H1 (cell line): Measurements from ENCODE around the gene ARHGEF11. TPM values are rescaled to one million over a fixed set of nuclear protein-coding genes. Genes with fewer than 3 reads are reported as not detected.

Experiments used
- CTCF ChIA-PET: fragments of 300-600 bp; sonication (Branson Sonifier 250); formaldehyde crosslinking; loops from one replicate; lab custom pipeline; 2021; ENCODE audit not compliant: partially characterized antibody; lab: Charles Lee
- POLR2A ChIA-PET: fragments of 300-600 bp; sonication (Branson Sonifier 250); formaldehyde crosslinking; loops from one replicate; lab custom pipeline; 2021; ENCODE audit warnings: inconsistent platforms; ENCODE audit not compliant: partially characterized antibody; lab: Charles Lee
- DNase-seq, 2 experiments: peaks; one replicate each; pipeline versions ENCODE4 v3.0.0 to v3.0.0-alpha.2; 2010 to 2022; ENCODE audit warnings: low spot score in 2 of 2, low read depth in 1 of 2, mixed read lengths in 1 of 2
- FAIRE-seq: peaks from 2 replicates; lab custom pipeline; 2011; peaks lifted over from hg19 to GRCh38; lab: Jason Lieb, UNC
- H2AFZ ChIP-seq: 2 replicates; pipeline ENCODE4 v1.8.1; 2012; ENCODE audit warnings: low read length, inconsistent platforms
- H2AK5ac ChIP-seq: 2 replicates; pipeline ENCODE4 v1.6.1; 2013; ENCODE audit warnings: low read depth, low read length
- H2BK120ac ChIP-seq: replicated peaks from 2 replicates; pipeline ENCODE3; 2013; ENCODE audit warnings: low read depth, low read length, inconsistent platforms
- H2BK12ac ChIP-seq: 2 replicates; pipeline ENCODE4 v1.6.1; 2013; ENCODE audit warnings: low read depth, low read length
- H2BK15ac ChIP-seq: 2 replicates; pipeline ENCODE4 v1.6.1; 2013; ENCODE audit warnings: low read length
- H2BK20ac ChIP-seq: 2 replicates; pipeline ENCODE4 v1.6.1; 2013; ENCODE audit warnings: low read length
- H2BK5ac ChIP-seq: 2 replicates; pipeline ENCODE4 v1.6.1; 2013; ENCODE audit warnings: low read depth, low read length
- H3K14ac ChIP-seq: 2 replicates; pipeline ENCODE4 v1.6.1; 2013; ENCODE audit warnings: inconsistent platforms; ENCODE audit not compliant: insufficient read length
- H3K18ac ChIP-seq: 2 replicates; pipeline ENCODE4 v1.6.1; 2013; ENCODE audit warnings: low read length; ENCODE audit errors: extremely low read depth
- H3K23ac ChIP-seq: 2 replicates; pipeline ENCODE4 v1.6.1; 2013; ENCODE audit warnings: inconsistent platforms; ENCODE audit not compliant: insufficient read length
- H3K23me2 ChIP-seq: 2 replicates; pipeline ENCODE4 v1.6.1; 2013; ENCODE audit warnings: low read depth, low read length
- H3K27ac ChIP-seq: 2 replicates; pipeline ENCODE4 v1.6.1; 2011; ENCODE audit warnings: low read depth, low read length, inconsistent platforms
- H3K27me3 ChIP-seq, 4 experiments: replicated peaks in 1 of 4; 1 replicate in 1 of 4; 2 replicates in 3 of 4; pipeline versions ENCODE4 v1.6.1 to v1.8.1; 2011 to 2013; ENCODE audit warnings: low read length in 3 of 4, mild to moderate bottlenecking in 3 of 4, inconsistent platforms in 2 of 4, mixed read lengths in 2 of 4, moderate library complexity in 1 of 4; ENCODE audit not compliant: control insufficient read depth in 3 of 4, insufficient read depth in 3 of 4; ENCODE audit errors: extremely low read depth in 1 of 4
- H3K36me3 ChIP-seq, 4 experiments: 2 replicates each; pipeline versions ENCODE4 v1.6.1 to v1.8.1; 2011 to 2013; ENCODE audit warnings: mild to moderate bottlenecking in 4 of 4, low read length in 3 of 4, moderate library complexity in 2 of 4, control low read depth in 1 of 4, inconsistent platforms in 1 of 4; ENCODE audit not compliant: insufficient read depth in 4 of 4, control insufficient read depth in 2 of 4
- H3K4ac ChIP-seq: replicated peaks from 2 replicates; pipeline ENCODE3; 2013; ENCODE audit warnings: low read length, low read depth, mixed read lengths, inconsistent platforms; ENCODE audit not compliant: insufficient read length
- H3K4me1 ChIP-seq, 4 experiments: replicated peaks in 1 of 4; 1 replicate in 1 of 4; 2 replicates in 3 of 4; pipeline versions ENCODE4 v1.6.1 to v1.8.1; 2011 to 2013; ENCODE audit warnings: low read length in 3 of 4, inconsistent platforms in 2 of 4, mixed read lengths in 1 of 4; ENCODE audit not compliant: insufficient read depth in 4 of 4, control insufficient read depth in 3 of 4
- H3K4me2 ChIP-seq, 2 experiments: 2 replicates each; pipeline versions ENCODE4 v1.6.1 to v1.8.1; 2011 to 2013; ENCODE audit warnings: low read depth in 2 of 2, low read length in 2 of 2, control low read depth in 1 of 2, inconsistent platforms in 1 of 2, mild to moderate bottlenecking in 1 of 2; ENCODE audit not compliant: insufficient read depth in 1 of 2
- H3K4me3 ChIP-seq, 4 experiments: fragments of 200-600, 300-600 bp in 1 of 4; sonication (generic), shearing (Covaris generic), sonication (Bioruptor Twin) in 1 of 4; 2 replicates each; pipeline versions ENCODE4 v1.5.1 to v1.8.1; 2011 to 2016; ENCODE audit warnings: low read length in 4 of 4, low read depth in 3 of 4, control low read depth in 2 of 4, inconsistent platforms in 2 of 4, mild to moderate bottlenecking in 2 of 4, mixed read lengths in 1 of 4, moderate library complexity in 1 of 4; ENCODE audit not compliant: insufficient read depth in 2 of 4; ENCODE audit errors: extremely low read depth in 1 of 4
- H3K56ac ChIP-seq: replicated peaks from 2 replicates; pipeline ENCODE3; 2013; ENCODE audit warnings: low read depth, mild to moderate bottlenecking, mixed read lengths, low read length, inconsistent platforms; ENCODE audit not compliant: insufficient read length
- H3K79me1 ChIP-seq: 2 replicates; pipeline ENCODE4 v1.6.1; 2013; ENCODE audit warnings: low read depth, low read length, control low read depth
- H3K79me2 ChIP-seq, 2 experiments: 2 replicates each; pipeline versions ENCODE4 v1.6.1 to v1.8.1; 2012 to 2013; ENCODE audit warnings: low read length in 2 of 2, mild to moderate bottlenecking in 2 of 2, inconsistent platforms in 1 of 2; ENCODE audit not compliant: insufficient read depth in 2 of 2, control insufficient read depth in 1 of 2
- H3K9ac ChIP-seq, 4 experiments: replicated peaks in 1 of 4; 1 replicate in 1 of 4; 2 replicates in 3 of 4; pipeline versions ENCODE4 v1.6.1 to v1.8.1; 2011 to 2013; ENCODE audit warnings: low read depth in 3 of 4, low read length in 3 of 4, control low read depth in 2 of 4, mild to moderate bottlenecking in 2 of 4, moderate library complexity in 2 of 4, inconsistent platforms in 1 of 4; ENCODE audit errors: extremely low read depth in 1 of 4
- H3K9me3 ChIP-seq, 2 experiments: 2 replicates each; pipeline versions ENCODE4 v1.6.1 to v1.8.1; 2012 to 2013; ENCODE audit warnings: mild to moderate bottlenecking in 2 of 2, moderate library complexity in 2 of 2, control low read depth in 1 of 2, inconsistent platforms in 1 of 2, low read depth in 1 of 2, low read length in 1 of 2, mixed read lengths in 1 of 2; ENCODE audit not compliant: insufficient read depth in 2 of 2
- H4K20me1 ChIP-seq, 2 experiments: replicated peaks in 1 of 2; 2 replicates each; pipeline versions ENCODE3 to v1.8.1; 2011 to 2013; ENCODE audit warnings: inconsistent platforms in 2 of 2, low read length in 2 of 2, mild to moderate bottlenecking in 1 of 2; ENCODE audit not compliant: insufficient read depth in 2 of 2, control insufficient read depth in 1 of 2
- H4K5ac ChIP-seq: 2 replicates; pipeline ENCODE4 v1.6.1; 2013; ENCODE audit warnings: low read length, low read depth, mixed read lengths, inconsistent platforms; ENCODE audit not compliant: insufficient read length
- H4K8ac ChIP-seq: 2 replicates; pipeline ENCODE4 v1.8.0; 2013; ENCODE audit warnings: mild to moderate bottlenecking, moderate library complexity, low read length, inconsistent platforms; ENCODE audit not compliant: insufficient read depth; ENCODE audit errors: extremely low read depth
- H4K91ac ChIP-seq: replicated peaks from 2 replicates; pipeline ENCODE3; 2013; ENCODE audit warnings: low read length, mixed read lengths, inconsistent platforms; ENCODE audit not compliant: insufficient read length
- BRCA1 ChIP-seq: IDR thresholded peaks from 2 replicates; pipeline ENCODE4 v1.6.1; 2012; ENCODE audit warnings: low read depth, low read length, improper control_type of control experiment
- YY1 ChIP-seq: IDR thresholded peaks from 2 replicates; pipeline ENCODE4 v1.6.1; 2011; ENCODE audit warnings: low read depth, mild to moderate bottlenecking, low read length
- WGBS, 2 experiments: shearing (Covaris generic) in 1 of 2; methylation state at CpG; one replicate each; pipeline versions ENCODE4 v1.1.6 to v1.1.7; 2013 to 2015; ENCODE audit warnings: low lambda C conversion rate in 2 of 2, mixed read lengths in 2 of 2, inconsistent platforms in 1 of 2, low coverage in 1 of 2, missing lambda C conversion rate in 1 of 2; ENCODE audit not compliant: insufficient replicate concordance in 2 of 2, insufficient coverage in 1 of 2, insufficient read length in 1 of 2; ENCODE audit errors: extremely low coverage in 1 of 2, missing lambda C conversion rate in 1 of 2; 5-methylcytosine and 5-hydroxymethylcytosine counted together
- polyA plus RNA-seq, 7 experiments: library from polyadenylated mRNA; depleted of rRNA in 3 of 7; stranded (reverse) in 5 of 7; unstranded in 2 of 7; fragments of >200 nt in 5 of 7; fragments of 200-250 nt in 2 of 7; gene quantifications; 1 replicate in 5 of 7; 2 replicates in 1 of 7; 4 replicates in 1 of 7; pipeline versions ENCODE4 v1.2.1 to v1.2.3, GENCODE V29; 2011 to 2013; ENCODE audit warnings: missing spikeins in 2 of 7, mixed read lengths in 2 of 7
- total RNA-seq: library from RNA; stranded (reverse); fragmentation: NEBNext Ultra II Directional; extraction: Animal tissue kit (Norgen Biotek cat#: 25700); gene quantifications from 2 replicates; pipeline ENCODE4 v1.2.1, GENCODE V29; 2021
- TF ChIP-seq, protein P1 (sequence below): IDR thresholded peaks from 2 replicates; pipeline ENCODE4 v1.6.1; 2011; ENCODE audit warnings: low read depth, mild to moderate bottlenecking, low read length; ENCODE audit not compliant: insufficient read depth

The ARHGEF11 gene
- total and polyA plus RNA-seq, 2 of the 8 experiments (the other 6 are each of a cell fraction or from before 2014, with no cell fraction given) = 19.9 to 33.1 TPM

DNA sequence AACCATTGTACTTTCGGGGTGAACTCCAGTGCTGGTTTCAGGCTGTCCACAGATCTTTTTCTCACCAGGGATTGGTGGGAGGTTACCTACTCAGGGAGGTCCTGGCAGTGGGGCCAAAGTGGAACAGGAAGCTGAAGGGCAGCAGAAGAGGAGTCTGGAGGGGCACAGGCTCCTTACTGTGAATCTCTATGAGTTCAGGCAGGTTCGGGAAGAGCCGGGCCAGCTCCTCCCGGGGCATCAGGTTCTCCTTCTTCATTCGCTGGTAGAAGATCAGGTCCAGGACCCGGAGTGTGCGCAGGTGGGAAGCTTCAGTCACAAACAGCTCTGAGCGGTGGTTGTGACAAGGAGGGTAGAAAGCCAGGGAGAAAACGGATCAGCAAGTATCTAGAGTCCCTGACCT lies 98.4 kb downstream of the ARHGEF11 start:
- WGBS, 2 experiments = 97% methylated on average over 9 of the region's 9 CpGs; no CpG with 5 or more reads in 1 of the 2 experiments
- CTCF ChIA-PET = interaction anchor here (0.8 to 4.1 kb wide), 11 partner anchors 9 to 127 kb away, joined by 3 to 25 read pairs (median 4); no protein-coding TSS in a partner anchor

More for the DNA sequence above, 98.4 kb downstream of the ARHGEF11 start:
- no peak overlapping the region for H2BK120ac ChIP-seq
- H2BK20ac ChIP-seq = no peak overlapping the region
- no peak for FAIRE-seq
- DNase-seq = no peak
- no peaks in the 10 kb centered on the region for H3K4me1 ChIP-seq
- H3K9ac ChIP-seq = no peak overlapping the region
- no peaks in the 10 kb centered on the region for H3K79me2 ChIP-seq
- H2AK5ac ChIP-seq = no peak overlapping the region
- H3K4ac ChIP-seq = no peak overlapping the region
- H3K79me1 ChIP-seq = peaks cover 2% of the 10 kb centered on the region
- no peak overlapping the region for H4K5ac ChIP-seq
- H3K14ac ChIP-seq = no peak overlapping the region
- H4K20me1 ChIP-seq = peaks cover 10 to 12% of the 10 kb centered on the region in 2 experiments
- no peak overlapping the region for H3K56ac ChIP-seq
- no peak overlapping the region for H2BK5ac ChIP-seq
- H3K18ac ChIP-seq = no peak overlapping the region
- no peak overlapping the region; the same call in 1 of the 2 replicates for H4K8ac ChIP-seq
- H3K23me2 ChIP-seq = no peaks in the 10 kb centered on the region
- TF ChIP-seq BRCA1 = no peak
- no peak for TF ChIP-seq YY1
- TF ChIP-seq, protein P1, sequence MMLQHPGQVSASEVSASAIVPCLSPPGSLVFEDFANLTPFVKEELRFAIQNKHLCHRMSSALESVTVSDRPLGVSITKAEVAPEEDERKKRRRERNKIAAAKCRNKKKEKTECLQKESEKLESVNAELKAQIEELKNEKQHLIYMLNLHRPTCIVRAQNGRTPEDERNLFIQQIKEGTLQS = no peak
- H3K23ac ChIP-seq = no peak overlapping the region
- no peaks in the 10 kb centered on the region for H3K27me3 ChIP-seq
- no peak overlapping the region for H2AFZ ChIP-seq
- no peak overlapping the region for H3K4me3 ChIP-seq
- H3K4me2 ChIP-seq = no peak overlapping the region
- no peak overlapping the region for H2BK12ac ChIP-seq
- peaks cover 28 to 80% (median 49%) of the 10 kb centered on the region in 4 experiments for H3K36me3 ChIP-seq
- no peak overlapping the region for H2BK15ac ChIP-seq
- no peak overlapping the region for H3K27ac ChIP-seq
- no peaks in the 10 kb centered on the region for H3K9me3 ChIP-seq
- POLR2A ChIA-PET = interaction anchor here (1.2 kb wide), 1 partner anchor 14 kb away, joined by 3 read pairs; no protein-coding TSS in a partner anchor
- no peak overlapping the region for H4K91ac ChIP-seq
